Stimulated activated CD8-positive, alpha-beta memory T cell treated with anti-CD3 and anti-CD28 coated beads, Interleukin-4, amount 100 ng/mL, for 48 hours (primary cell): Measurements from ENCODE around the gene ARHGAP25.

ENCODE experiments used
- DNase-seq: peaks from one replicate; pipeline ENCODE4 v3.0.0-alpha.2; 2020

The ARHGAP25 gene

GRCh38 chr2:68720665-68721064 lies 13.9 kb upstream of the ARHGAP25 start:
- no peak for DNase-seq

GRCh38 chr2:68721482-68722101 lies 13.0 kb upstream of the ARHGAP25 start:
- no peak for DNase-seq

- DNase-seq = no peak
Observed at GRCh38 chr2:68722712-68723111, 11.9 kb upstream of the ARHGAP25 start.

GRCh38 chr2:68723181-68723580 lies 11.4 kb upstream of the ARHGAP25 start:
- no peak for DNase-seq

GRCh38 chr2:68726100-68726499 lies 8.5 kb upstream of the ARHGAP25 start:
- no peak for DNase-seq

- DNase-seq = peak; percentile 85
Observed at GRCh38 chr2:68726608-68727367, 7.8 kb upstream of the ARHGAP25 start.

- no peak for DNase-seq
Observed at GRCh38 chr2:68727683-68728375, 6.8 kb upstream of the ARHGAP25 start.

- DNase-seq = no peak
Observed at GRCh38 chr2:68730828-68731227, 3.8 kb upstream of the ARHGAP25 start.

GRCh38 chr2:68732036-68732932 lies 2.3 kb upstream of the ARHGAP25 start:
- DNase-seq = no peak

GRCh38 chr2:68733365-68733764 lies 1.2 kb upstream of the ARHGAP25 start:
- no peak for DNase-seq

GRCh38 chr2:68734176-68734575 lies 435 bp upstream of the ARHGAP25 start:
- DNase-seq = no peak

GRCh38 chr2:68736086-68736485 lies 1.5 kb downstream of the ARHGAP25 start:
- DNase-seq = no peak

- DNase-seq = no peak
Observed at GRCh38 chr2:68737711-68738110, 3.1 kb downstream of the ARHGAP25 start.

- DNase-seq = no peak
Observed at GRCh38 chr2:68738906-68739594, 4.4 kb downstream of the ARHGAP25 start.

GRCh38 chr2:68739595-68740399 lies 5.2 kb downstream of the ARHGAP25 start:
- no peak for DNase-seq

GRCh38 chr2:68740400-68740914 lies 5.8 kb downstream of the ARHGAP25 start:
- DNase-seq = no peak

- no peak for DNase-seq
Observed at GRCh38 chr2:68741238-68741637, 6.6 kb downstream of the ARHGAP25 start.

- no peak for DNase-seq
Observed at GRCh38 chr2:68741805-68742306, 7.2 kb downstream of the ARHGAP25 start.

- DNase-seq = no peak
Observed at GRCh38 chr2:68742626-68743415, 8.2 kb downstream of the ARHGAP25 start.

GRCh38 chr2:68743531-68743930 lies 8.9 kb downstream of the ARHGAP25 start:
- no peak for DNase-seq
